Upper lobe of right lung (tissue), 1 donor: ENCODE data around the gene ZBED1. TPM values are rescaled to one million over a fixed set of nuclear protein-coding genes. Genes with fewer than 3 reads are reported as not detected.
A peak's percentile ranks its signal among the peaks of the same experiment; 100 is the strongest.
"Not testable (repeated sequence)": the region's sequence is repeated elsewhere in the genome, so short reads cannot be mapped to it uniquely, and the experiment has no call there.

Experiments used
- ATAC-seq: fragments of 200-7000 bp; cut with Tn5 transposase; one replicate; pipeline ENCODE4 v1.9.1; 2020; ENCODE audit warnings: mild to moderate bottlenecking, moderate library complexity
- DNase-seq: peaks from one replicate; pipeline ENCODE4 v3.0.0-alpha.2; 2020
- H3K27ac ChIP-seq: fragments of 200-600 bp; one replicate; pipeline ENCODE4 v1.8.0; 2022
- H3K27me3 ChIP-seq: fragments of 200-600 bp; one replicate; pipeline ENCODE4 v1.8.0; 2022; ENCODE audit warnings: mild to moderate bottlenecking
- H3K36me3 ChIP-seq: fragments of 200-600 bp; one replicate; pipeline ENCODE4 v1.8.0; 2022
- H3K4me1 ChIP-seq: fragments of 200-600 bp; one replicate; pipeline ENCODE4 v1.8.0; 2022
- H3K4me3 ChIP-seq: fragments of 200-600 bp; one replicate; pipeline ENCODE4 v1.8.0; 2022; ENCODE audit warnings: mild to moderate bottlenecking
- H3K9me3 ChIP-seq: fragments of 200-600 bp; one replicate; pipeline ENCODE4 v1.8.0; 2022
- intact Hi-C: fragments of 100-400 bp; cut with DNase I; formaldehyde crosslinking; loops from one replicate; pipeline ENCODE4 v1.11.0; 2022
- total RNA-seq: library from RNA; stranded (reverse); fragmentation: NEBNext Ultra II Directional; extraction: Animal tissue kit (Norgen Biotek cat#: 25700); gene quantifications from one replicate; pipeline ENCODE4 v1.2.1, GENCODE V29; 2021
- TF ChIP-seq, protein P1 (sequence below): fragments of 200-600 bp; IDR thresholded peaks from one replicate; pipeline ENCODE4 v1.8.0; 2022; ENCODE audit warnings: antibody characterized with exemption
- donor health status: DM: no; HTN: yes; CAD: no; lungs with severe emphysema.

ZBED1 gene
- total RNA-seq, 1 donor from 2014 or later, result 40.0 TPM

GRCh38 chrX:2523911-2524310 is 23.1 kb upstream of the ZBED1 start:
- no peaks in the 10 kb centered on the region for H3K36me3 ChIP-seq
- H3K4me3 ChIP-seq, result no peak overlapping the region
- no peaks in the 10 kb centered on the region for H3K27me3 ChIP-seq
- no peak overlapping the region for H3K27ac ChIP-seq
- TF ChIP-seq, protein P1, sequence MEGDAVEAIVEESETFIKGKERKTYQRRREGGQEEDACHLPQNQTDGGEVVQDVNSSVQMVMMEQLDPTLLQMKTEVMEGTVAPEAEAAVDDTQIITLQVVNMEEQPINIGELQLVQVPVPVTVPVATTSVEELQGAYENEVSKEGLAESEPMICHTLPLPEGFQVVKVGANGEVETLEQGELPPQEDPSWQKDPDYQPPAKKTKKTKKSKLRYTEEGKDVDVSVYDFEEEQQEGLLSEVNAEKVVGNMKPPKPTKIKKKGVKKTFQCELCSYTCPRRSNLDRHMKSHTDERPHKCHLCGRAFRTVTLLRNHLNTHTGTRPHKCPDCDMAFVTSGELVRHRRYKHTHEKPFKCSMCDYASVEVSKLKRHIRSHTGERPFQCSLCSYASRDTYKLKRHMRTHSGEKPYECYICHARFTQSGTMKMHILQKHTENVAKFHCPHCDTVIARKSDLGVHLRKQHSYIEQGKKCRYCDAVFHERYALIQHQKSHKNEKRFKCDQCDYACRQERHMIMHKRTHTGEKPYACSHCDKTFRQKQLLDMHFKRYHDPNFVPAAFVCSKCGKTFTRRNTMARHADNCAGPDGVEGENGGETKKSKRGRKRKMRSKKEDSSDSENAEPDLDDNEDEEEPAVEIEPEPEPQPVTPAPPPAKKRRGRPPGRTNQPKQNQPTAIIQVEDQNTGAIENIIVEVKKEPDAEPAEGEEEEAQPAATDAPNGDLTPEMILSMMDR, result no peak
- H3K9me3 ChIP-seq, result no peaks in the 10 kb centered on the region
- ATAC-seq (no peak), DNase-seq (no peak)
- intact Hi-C loops, result no loop called here
- no peaks in the 10 kb centered on the region for H3K4me1 ChIP-seq

DNA sequence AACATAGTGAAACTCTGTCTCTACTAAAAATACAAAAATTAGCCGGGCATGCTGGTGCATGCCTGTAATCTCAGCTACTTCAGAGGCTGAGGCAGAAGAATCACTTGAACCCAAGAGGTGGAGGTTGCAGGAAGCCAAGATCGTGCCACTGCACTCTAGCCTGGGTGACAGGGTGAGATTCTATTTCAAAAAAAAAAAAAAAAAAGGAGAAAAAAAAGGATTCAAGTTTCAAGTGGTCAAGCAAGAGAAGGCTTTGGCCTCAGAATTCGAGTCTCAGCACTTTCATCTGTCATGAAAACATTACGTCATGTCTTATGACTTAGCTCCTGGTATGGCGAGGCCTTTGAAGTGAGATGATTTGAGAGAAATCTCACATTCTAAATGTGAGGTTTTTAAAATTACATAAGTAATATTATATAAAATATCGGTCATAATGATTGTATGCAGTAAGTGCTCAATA is 21.2 kb upstream of the ZBED1 start:
- no peak overlapping the region for H3K27ac ChIP-seq
- no peak for ATAC-seq

DNA sequence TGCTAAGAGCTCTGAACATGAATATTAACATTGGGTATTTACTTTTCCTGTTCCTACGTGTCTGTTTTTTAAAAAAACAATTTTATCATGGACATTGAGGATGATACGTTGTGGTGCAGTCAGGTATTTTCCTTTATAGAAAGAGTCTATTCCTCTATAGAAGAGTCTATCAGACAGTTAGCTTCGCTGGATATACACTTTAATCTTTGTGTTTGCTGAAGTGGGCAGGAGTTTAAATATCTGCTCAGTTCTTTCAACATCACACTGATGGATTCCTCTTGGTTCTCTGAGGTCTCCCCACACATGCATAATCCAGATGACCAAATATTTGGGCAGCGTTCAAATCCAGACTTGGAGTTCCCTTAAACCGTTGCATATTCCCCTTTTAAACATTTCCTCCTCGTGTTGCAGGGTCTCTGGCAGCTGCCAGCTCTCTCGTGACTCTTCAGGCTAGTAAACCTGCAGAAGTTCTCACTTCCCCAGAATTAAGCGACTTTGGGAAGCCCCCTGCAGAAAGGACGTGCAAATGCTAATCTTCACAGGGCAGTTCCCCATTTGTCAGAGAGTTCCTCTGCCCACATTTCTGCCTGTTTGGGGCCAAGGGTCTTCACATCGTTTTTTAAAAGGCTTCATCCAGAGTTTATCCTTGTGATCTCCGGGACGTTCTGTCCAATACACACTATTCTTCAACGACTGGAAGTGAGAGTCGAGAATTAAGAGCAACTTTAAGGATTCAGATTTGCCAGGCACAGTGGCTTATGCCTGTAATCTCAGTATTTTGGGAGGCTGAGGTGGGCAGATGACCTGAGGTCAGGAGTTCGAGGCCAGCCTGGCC is 20.5 kb upstream of the ZBED1 start:
- peak; percentile 71 for ATAC-seq
- intact Hi-C loops, result no loop called here
- no peaks in the 10 kb centered on the region for H3K36me3 ChIP-seq

More for the DNA sequence above, 21.2 kb upstream of the ZBED1 start:
- Histone ChIP-seq H3K36me3 (no peaks in the 10 kb centered on the region), H3K9me3 (no peaks in the 10 kb centered on the region), H3K4me3 (no peak overlapping the region), H3K27me3 (no peaks in the 10 kb centered on the region), H3K4me1 (no peaks in the 10 kb centered on the region)
- intact Hi-C loops, result no loop called here
- no peak for DNase-seq
- TF ChIP-seq, protein P1, result no peak

DNA sequence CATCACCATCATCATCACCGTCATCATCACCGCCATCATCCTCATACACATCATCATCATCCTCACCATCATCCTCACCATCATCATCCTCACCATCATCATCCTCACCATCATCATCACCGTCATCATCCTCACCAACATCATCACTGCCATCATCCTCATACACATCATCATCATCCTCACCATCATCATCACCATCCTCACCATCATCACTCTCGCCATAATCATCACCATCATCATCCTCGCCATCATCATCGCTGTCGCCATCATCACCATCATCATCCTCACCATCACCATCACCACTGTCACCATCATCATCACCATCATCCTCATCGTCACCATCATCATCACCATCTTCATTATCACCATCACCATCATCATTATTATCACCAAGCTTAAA is 19.8 kb upstream of the ZBED1 start:
- no peak for DNase-seq
- TF ChIP-seq, protein P1, result no peak
- H3K4me1 ChIP-seq, result no peaks in the 10 kb centered on the region
- no peaks in the 10 kb centered on the region for H3K27me3 ChIP-seq
- H3K9me3 ChIP-seq, result no peaks in the 10 kb centered on the region
- H3K4me3 ChIP-seq, result no peak overlapping the region
- no peaks in the 10 kb centered on the region for H3K36me3 ChIP-seq
- intact Hi-C loops, result no loop called here
- ATAC-seq, result no peak
- H3K27ac ChIP-seq, result no peak overlapping the region

More for the DNA sequence above, 20.5 kb upstream of the ZBED1 start:
- H3K9me3 ChIP-seq, result no peaks in the 10 kb centered on the region
- no peak overlapping the region for H3K27ac ChIP-seq
- no peaks in the 10 kb centered on the region for H3K27me3 ChIP-seq
- no peak overlapping the region for H3K4me3 ChIP-seq
- TF ChIP-seq, protein P1, result no peak
- no peak for DNase-seq
- no peaks in the 10 kb centered on the region for H3K4me1 ChIP-seq

- H3K4me1 ChIP-seq, H3K36me3 ChIP-seq, H3K27me3 ChIP-seq, H3K9me3 ChIP-seq, DNase-seq, intact Hi-C loops, H3K4me3 ChIP-seq, ATAC-seq, H3K27ac ChIP-seq: not testable (repeated sequence)
Observed at GRCh38 chrX:2519638-2520037, 18.9 kb upstream of the ZBED1 start.

- no peak for DNase-seq
- Histone ChIP-seq H3K9me3 (no peaks in the 10 kb centered on the region), H3K27me3 (no peaks in the 10 kb centered on the region), H3K4me1 (no peaks in the 10 kb centered on the region), H3K4me3 (no peak overlapping the region), H3K36me3 (no peaks in the 10 kb centered on the region), H3K27ac (no peak overlapping the region)
- intact Hi-C loops, result no loop called here
- TF ChIP-seq, protein P1, result no peak
- ATAC-seq, result no peak
Observed at GRCh38 chrX:2517055-2517454, 16.3 kb upstream of the ZBED1 start.
